Stomach (tissue), 4 donors: Measurements from ENCODE around the gene ABCB9.

ENCODE experiments used
- POLR2A ChIP-seq, 4 donors: fragments of 450-650 bp; IDR thresholded peaks; one replicate each; pipeline ENCODE4 v1.6.1; 2016; ENCODE audit warnings: antibody characterized with exemption in 4 of 4, control low read depth in 2 of 4, mild to moderate bottlenecking in 1 of 4, moderate library complexity in 1 of 4
- TF ChIP-seq, protein P1 (sequence below), 7 experiments: fragments of 450-650 bp in 4 of 7; fragments of 200-600 bp in 3 of 7; sonication (generic) in 3 of 7; IDR thresholded peaks; one replicate each; pipeline ENCODE4 v1.5.1; 2016 to 2019; ENCODE audit warnings: antibody characterized with exemption in 7 of 7, control low read depth in 2 of 7, mild to moderate bottlenecking in 1 of 7

DNA sequence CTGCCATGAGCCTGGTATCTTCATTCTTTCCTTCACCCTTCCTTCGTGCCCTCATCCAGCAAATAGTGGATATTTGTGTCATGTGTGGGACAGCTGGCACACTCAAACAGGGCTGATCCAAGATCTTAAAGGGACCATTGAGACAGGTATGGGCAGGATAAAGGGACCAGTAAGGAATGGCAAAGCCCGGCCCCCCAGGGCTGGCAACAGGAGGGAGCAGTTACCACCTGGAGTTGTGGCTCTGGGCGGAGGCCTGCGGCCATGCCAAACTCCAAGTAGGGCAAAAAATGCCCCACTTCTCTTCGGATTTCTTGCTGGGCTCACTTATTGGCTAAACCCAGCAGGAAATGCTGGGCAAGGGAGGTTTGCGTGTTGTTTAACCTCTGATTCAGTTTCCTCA is 10.9 kb upstream of the ABCB9 start:
- TF ChIP-seq, protein P1, sequence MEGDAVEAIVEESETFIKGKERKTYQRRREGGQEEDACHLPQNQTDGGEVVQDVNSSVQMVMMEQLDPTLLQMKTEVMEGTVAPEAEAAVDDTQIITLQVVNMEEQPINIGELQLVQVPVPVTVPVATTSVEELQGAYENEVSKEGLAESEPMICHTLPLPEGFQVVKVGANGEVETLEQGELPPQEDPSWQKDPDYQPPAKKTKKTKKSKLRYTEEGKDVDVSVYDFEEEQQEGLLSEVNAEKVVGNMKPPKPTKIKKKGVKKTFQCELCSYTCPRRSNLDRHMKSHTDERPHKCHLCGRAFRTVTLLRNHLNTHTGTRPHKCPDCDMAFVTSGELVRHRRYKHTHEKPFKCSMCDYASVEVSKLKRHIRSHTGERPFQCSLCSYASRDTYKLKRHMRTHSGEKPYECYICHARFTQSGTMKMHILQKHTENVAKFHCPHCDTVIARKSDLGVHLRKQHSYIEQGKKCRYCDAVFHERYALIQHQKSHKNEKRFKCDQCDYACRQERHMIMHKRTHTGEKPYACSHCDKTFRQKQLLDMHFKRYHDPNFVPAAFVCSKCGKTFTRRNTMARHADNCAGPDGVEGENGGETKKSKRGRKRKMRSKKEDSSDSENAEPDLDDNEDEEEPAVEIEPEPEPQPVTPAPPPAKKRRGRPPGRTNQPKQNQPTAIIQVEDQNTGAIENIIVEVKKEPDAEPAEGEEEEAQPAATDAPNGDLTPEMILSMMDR (IDR thresholded peaks at IDR 0.05) = no peak
- no peak for TF ChIP-seq POLR2A (IDR thresholded peaks at IDR 0.05)
